ENCODE results near the gene CSMD2.

The CSMD2 gene

DNA sequence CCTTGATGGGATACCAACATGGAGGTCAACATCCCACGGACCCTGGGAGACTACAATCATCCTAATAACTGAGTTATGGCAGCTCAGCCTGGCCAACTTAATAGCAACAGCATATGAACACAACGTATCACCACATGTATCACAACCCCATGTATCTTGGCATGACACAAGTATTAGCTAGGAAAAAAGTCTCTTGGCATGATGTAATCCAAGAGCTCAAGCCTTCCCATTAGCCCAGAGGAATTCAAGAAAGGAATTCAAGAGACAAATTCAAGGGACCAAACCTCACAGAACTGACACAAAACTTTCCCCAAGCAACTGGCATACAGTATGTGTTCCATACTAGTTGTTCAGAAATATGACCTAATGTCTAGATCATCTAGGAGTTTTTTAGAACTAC, 402.1 kb downstream of the CSMD2 start:
- Histone ChIP-seq H3K79me1 (replicated peaks; ENCODE audit: low read length, poor library complexity, severe bottlenecking) (no peaks in the 10 kb centered on the region), H3K4me3 (ENCODE audit: insufficient read depth in 1 of 2, low read depth in 1 of 2, low read length in 2 of 2) (no peak overlapping the region), H4K91ac (ENCODE audit: low read length) (no peak overlapping the region), H3K9me3 (ENCODE audit: control insufficient read depth, low read length) (no peaks in the 10 kb centered on the region), H3K27me3 (ENCODE audit: control insufficient read depth in 1 of 2, insufficient read depth in 1 of 2, low read length in 2 of 2) (no peaks in the 10 kb centered on the region), H3K4me2 (ENCODE audit: low read length, poor library complexity, severe bottlenecking) (no peak overlapping the region), H2AK5ac (ENCODE audit: low read length, severe bottlenecking) (no peak overlapping the region), H2AFZ (ENCODE audit: low read depth, low read length) (no peak overlapping the region), H2BK120ac (ENCODE audit: low read depth, low read length) (no peak overlapping the region), H3K4me1 (ENCODE audit: control insufficient read depth, insufficient read depth, low read depth, low read length) (no peaks in the 10 kb centered on the region), H3K9ac (ENCODE audit: low read length) (no peak overlapping the region), H3K23ac (ENCODE audit: low read length in 2 of 2) (no peak overlapping the region), H2BK12ac (ENCODE audit: low read length in 2 of 2) (no peak overlapping the region), H4K8ac (ENCODE audit: low read length) (no peak overlapping the region), H3K18ac (ENCODE audit: low read depth in 1 of 2, low read length in 2 of 2) (no peak overlapping the region), H3K14ac (ENCODE audit: low read length in 2 of 2) (no peak overlapping the region), H3K36me3 (ENCODE audit: control insufficient read depth in 1 of 2, insufficient read depth in 2 of 2, low read depth in 1 of 2, low read length in 2 of 2) (no peaks in the 10 kb centered on the region), H2BK15ac (ENCODE audit: low read depth, poor library complexity, severe bottlenecking) (no peak overlapping the region), H3K4ac (ENCODE audit: low read depth in 1 of 2, low read length in 2 of 2) (no peak overlapping the region), H3K27ac (ENCODE audit: low read length, poor library complexity, severe bottlenecking) (no peak overlapping the region), H2BK5ac (ENCODE audit: low read depth, low read length, poor library complexity, severe bottlenecking) (no peak overlapping the region)
- WGBS, result 56% methylated on average over 2 of the region's 2 CpGs
- DNase-seq, result no peak

DNA sequence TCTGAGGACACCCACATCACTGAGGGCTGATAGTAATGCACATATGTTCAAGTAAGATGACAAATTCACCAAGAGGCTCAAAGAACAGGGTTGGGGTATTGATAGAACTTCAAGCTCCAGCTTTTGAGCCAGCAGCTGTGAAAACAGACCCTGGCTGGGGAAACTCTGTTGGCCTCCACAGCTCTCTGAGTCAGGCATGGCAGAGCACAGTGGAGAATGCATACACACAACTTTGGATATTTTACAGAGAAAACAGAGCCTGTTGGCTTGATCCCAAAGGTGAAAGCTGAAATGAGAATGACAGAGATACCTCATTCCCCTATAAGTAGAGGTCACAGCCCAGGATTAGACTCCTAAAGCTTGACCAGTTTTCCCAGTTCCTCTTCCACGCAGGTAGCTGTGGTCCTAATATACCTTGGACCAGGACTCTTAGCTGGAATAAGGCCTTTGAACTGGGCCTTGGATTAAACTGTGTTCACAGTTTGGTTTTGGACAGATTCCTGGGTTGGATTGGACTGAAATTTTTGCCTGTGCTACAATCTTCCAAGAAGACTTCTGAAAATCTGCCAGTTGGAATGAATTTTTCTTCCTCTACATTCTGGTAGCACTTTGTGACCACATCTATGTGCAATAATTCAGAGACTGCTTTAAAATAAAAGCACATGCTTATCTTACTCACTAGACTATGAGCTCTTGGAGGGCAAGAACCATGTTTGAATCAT, 402.8 kb downstream of the CSMD2 start:
- H2BK15ac ChIP-seq (ENCODE audit: low read depth, poor library complexity, severe bottlenecking), result no peak overlapping the region
- 22% methylated on average over 1 of the region's 1 CpG for WGBS

DNA sequence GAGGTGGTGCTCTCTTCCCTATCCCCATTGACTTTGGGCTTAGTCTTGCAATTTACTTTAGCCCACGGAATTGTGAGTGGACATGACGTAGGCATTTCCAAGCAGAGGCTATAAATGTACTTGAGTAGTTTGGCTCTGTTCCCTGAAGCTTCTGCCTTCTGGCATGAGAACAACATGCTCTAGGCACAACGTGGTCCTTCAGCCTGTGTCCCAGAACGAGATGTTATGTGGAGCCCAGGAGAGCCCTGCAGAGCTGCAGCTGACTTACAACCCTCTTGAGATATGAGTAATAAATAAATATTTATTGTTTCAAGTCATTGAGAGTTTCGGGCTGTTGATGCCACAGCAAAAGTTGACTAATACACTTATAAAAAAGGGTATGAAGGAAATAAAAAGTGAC, 406.3 kb downstream of the CSMD2 start:
- H3K9me3 ChIP-seq (ENCODE audit: control insufficient read depth, low read length), result no peaks in the 10 kb centered on the region
- 59% methylated on average over 4 of the region's 5 CpGs for WGBS
- H3K14ac ChIP-seq (ENCODE audit: low read length in 2 of 2), result no peak overlapping the region
- no peak overlapping the region for H2BK5ac ChIP-seq (ENCODE audit: low read depth, low read length, poor library complexity, severe bottlenecking)
- no peak overlapping the region for H3K27ac ChIP-seq (ENCODE audit: low read length, poor library complexity, severe bottlenecking)
- H4K91ac ChIP-seq (ENCODE audit: low read length), result no peak overlapping the region
- no peak overlapping the region for H4K8ac ChIP-seq (ENCODE audit: low read length)
- no peak overlapping the region for H3K18ac ChIP-seq (ENCODE audit: low read depth in 1 of 2, low read length in 2 of 2)
- no peak overlapping the region for H2BK15ac ChIP-seq (ENCODE audit: low read depth, poor library complexity, severe bottlenecking)
- no peaks in the 10 kb centered on the region for H3K4me1 ChIP-seq (ENCODE audit: control insufficient read depth, insufficient read depth, low read depth, low read length)
- H2AFZ ChIP-seq (ENCODE audit: low read depth, low read length), result no peak overlapping the region
- H2BK12ac ChIP-seq (ENCODE audit: low read length in 2 of 2), result no peak overlapping the region
- H3K4ac ChIP-seq (ENCODE audit: low read depth in 1 of 2, low read length in 2 of 2), result no peak overlapping the region
- no peak overlapping the region for H3K4me2 ChIP-seq (ENCODE audit: low read length, poor library complexity, severe bottlenecking)
- no peak for DNase-seq
- H3K9ac ChIP-seq (ENCODE audit: low read length), result no peak overlapping the region
- no peaks in the 10 kb centered on the region for H3K79me1 ChIP-seq (replicated peaks; ENCODE audit: low read length, poor library complexity, severe bottlenecking)
- H3K36me3 ChIP-seq (ENCODE audit: control insufficient read depth in 1 of 2, insufficient read depth in 2 of 2, low read depth in 1 of 2, low read length in 2 of 2), result no peaks in the 10 kb centered on the region
- H3K4me3 ChIP-seq (ENCODE audit: insufficient read depth in 1 of 2, low read depth in 1 of 2, low read length in 2 of 2), result no peak overlapping the region
- H2AK5ac ChIP-seq (ENCODE audit: low read length, severe bottlenecking), result no peak overlapping the region
- H3K23ac ChIP-seq (ENCODE audit: low read length in 2 of 2), result no peak overlapping the region
- H3K27me3 ChIP-seq (ENCODE audit: control insufficient read depth in 1 of 2, insufficient read depth in 1 of 2, low read length in 2 of 2), result no peaks in the 10 kb centered on the region
- H2BK120ac ChIP-seq (ENCODE audit: low read depth, low read length), result no peak overlapping the region

More for the DNA sequence above, 402.8 kb downstream of the CSMD2 start:
- H3K79me1 ChIP-seq (replicated peaks; ENCODE audit: low read length, poor library complexity, severe bottlenecking), result no peaks in the 10 kb centered on the region
- no peak overlapping the region for H3K4me2 ChIP-seq (ENCODE audit: low read length, poor library complexity, severe bottlenecking)
- no peak overlapping the region for H3K27ac ChIP-seq (ENCODE audit: low read length, poor library complexity, severe bottlenecking)
- no peak overlapping the region for H3K14ac ChIP-seq (ENCODE audit: low read length in 2 of 2)
- no peaks in the 10 kb centered on the region for H3K36me3 ChIP-seq (ENCODE audit: control insufficient read depth in 1 of 2, insufficient read depth in 2 of 2, low read depth in 1 of 2, low read length in 2 of 2)
- DNase-seq, result no peak
- H3K4me1 ChIP-seq (ENCODE audit: control insufficient read depth, insufficient read depth, low read depth, low read length), result no peaks in the 10 kb centered on the region
- no peak overlapping the region for H4K8ac ChIP-seq (ENCODE audit: low read length)
- H2BK5ac ChIP-seq (ENCODE audit: low read depth, low read length, poor library complexity, severe bottlenecking), result no peak overlapping the region
- no peak overlapping the region for H3K23ac ChIP-seq (ENCODE audit: low read length in 2 of 2)
- H2BK12ac ChIP-seq (ENCODE audit: low read length in 2 of 2), result no peak overlapping the region
- H2BK120ac ChIP-seq (ENCODE audit: low read depth, low read length), result no peak overlapping the region
- no peak overlapping the region for H4K91ac ChIP-seq (ENCODE audit: low read length)
- no peak overlapping the region for H3K4ac ChIP-seq (ENCODE audit: low read depth in 1 of 2, low read length in 2 of 2)
- no peaks in the 10 kb centered on the region for H3K9me3 ChIP-seq (ENCODE audit: control insufficient read depth, low read length)
- H3K18ac ChIP-seq (ENCODE audit: low read depth in 1 of 2, low read length in 2 of 2), result no peak overlapping the region
- H3K27me3 ChIP-seq (ENCODE audit: control insufficient read depth in 1 of 2, insufficient read depth in 1 of 2, low read length in 2 of 2), result no peaks in the 10 kb centered on the region
- peak overlapping the region in 1 of 2 experiments; percentile 40 for H3K4me3 ChIP-seq (ENCODE audit: insufficient read depth in 1 of 2, low read depth in 1 of 2, low read length in 2 of 2)
- H3K9ac ChIP-seq (ENCODE audit: low read length), result peak overlapping the region; percentile 37
- H2AK5ac ChIP-seq (ENCODE audit: low read length, severe bottlenecking), result no peak overlapping the region
- no peak overlapping the region for H2AFZ ChIP-seq (ENCODE audit: low read depth, low read length)

DNA sequence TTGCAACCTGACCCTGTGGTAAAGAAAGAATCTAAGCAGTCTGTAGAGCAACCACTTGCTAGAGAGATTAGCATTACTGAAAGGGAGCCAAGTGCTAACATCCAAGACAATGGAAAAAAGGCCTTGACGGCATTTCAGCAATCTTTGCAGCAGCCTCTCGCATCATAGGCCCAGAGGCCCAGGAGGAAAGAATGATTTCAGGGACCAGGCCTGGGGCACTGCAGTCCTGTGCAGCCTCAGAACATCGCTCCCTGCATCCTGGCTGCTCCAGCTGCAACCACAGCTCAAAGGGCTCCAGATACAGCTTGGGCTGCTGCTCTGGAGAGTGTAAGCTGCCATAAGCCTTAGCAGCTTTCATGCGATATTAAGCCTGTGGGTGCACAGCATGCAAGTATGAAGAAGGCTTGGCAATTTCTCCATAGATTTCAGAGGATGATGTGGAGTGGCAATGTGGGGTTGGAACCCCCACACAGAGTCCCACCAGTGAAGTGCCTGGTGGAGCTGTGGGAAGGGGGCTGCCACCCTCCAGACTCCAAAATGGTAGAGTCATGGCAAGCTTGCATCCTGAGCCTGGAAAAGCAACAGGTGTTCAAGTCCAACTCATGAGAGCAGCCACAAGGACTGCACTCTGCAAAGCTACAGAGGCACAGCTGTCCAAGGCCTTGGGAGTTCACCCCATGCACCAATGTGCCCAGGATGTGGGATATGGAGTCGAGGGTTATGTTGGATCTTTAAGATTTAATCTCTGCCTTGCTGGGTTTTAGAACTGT, 411.8 kb downstream of the CSMD2 start:
- Histone ChIP-seq H3K4me3 (ENCODE audit: insufficient read depth in 1 of 2, low read depth in 1 of 2, low read length in 2 of 2) (no peak overlapping the region), H2BK15ac (ENCODE audit: low read depth, poor library complexity, severe bottlenecking) (no peak overlapping the region), H3K27me3 (ENCODE audit: control insufficient read depth in 1 of 2, insufficient read depth in 1 of 2, low read length in 2 of 2) (no peaks in the 10 kb centered on the region), H3K9ac (ENCODE audit: low read length) (no peak overlapping the region), H2BK5ac (ENCODE audit: low read depth, low read length, poor library complexity, severe bottlenecking) (no peak overlapping the region), H3K9me3 (ENCODE audit: control insufficient read depth, low read length) (no peaks in the 10 kb centered on the region), H2BK12ac (ENCODE audit: low read length in 2 of 2) (no peak overlapping the region), H2AK5ac (ENCODE audit: low read length, severe bottlenecking) (no peak overlapping the region), H3K4me2 (ENCODE audit: low read length, poor library complexity, severe bottlenecking) (no peak overlapping the region), H3K4ac (ENCODE audit: low read depth in 1 of 2, low read length in 2 of 2) (no peak overlapping the region), H3K79me1 (replicated peaks; ENCODE audit: low read length, poor library complexity, severe bottlenecking) (no peaks in the 10 kb centered on the region), H2AFZ (ENCODE audit: low read depth, low read length) (no peak overlapping the region), H4K91ac (ENCODE audit: low read length) (no peak overlapping the region), H3K14ac (ENCODE audit: low read length in 2 of 2) (no peak overlapping the region), H3K23ac (ENCODE audit: low read length in 2 of 2) (no peak overlapping the region), H3K27ac (ENCODE audit: low read length, poor library complexity, severe bottlenecking) (no peak overlapping the region), H4K8ac (ENCODE audit: low read length) (no peak overlapping the region), H3K36me3 (ENCODE audit: control insufficient read depth in 1 of 2, insufficient read depth in 2 of 2, low read depth in 1 of 2, low read length in 2 of 2) (no peaks in the 10 kb centered on the region), H3K4me1 (ENCODE audit: control insufficient read depth, insufficient read depth, low read depth, low read length) (no peaks in the 10 kb centered on the region), H2BK120ac (ENCODE audit: low read depth, low read length) (no peak overlapping the region), H3K18ac (ENCODE audit: low read depth in 1 of 2, low read length in 2 of 2) (no peak overlapping the region)
- DNase-seq, result no peak
- 57% methylated on average over 5 of the region's 5 CpGs for WGBS
